Osteoblast (primary cell): Measurements from ENCODE around the gene MAGI1. TPM values are rescaled to one million over a fixed set of nuclear protein-coding genes. Genes with fewer than 3 reads are reported as not detected.

ENCODE experiments used
- DNase-seq: peaks from one replicate; pipeline ENCODE4 v3.0.0; 2011; ENCODE audit warnings: low spot score, mixed read lengths; ENCODE audit not compliant: insufficient read length; ENCODE audit errors: missing footprints
- H2AFZ ChIP-seq: 2 replicates; pipeline ENCODE4 v1.6.0; 2011; ENCODE audit warnings: mild to moderate bottlenecking, low read length
- H3K27ac ChIP-seq: 2 replicates; pipeline ENCODE4 v1.5.1; 2011; ENCODE audit warnings: mild to moderate bottlenecking, low read depth, low read length, moderate library complexity
- H3K27me3 ChIP-seq: 2 replicates; pipeline ENCODE4 v1.6.0; 2012; ENCODE audit warnings: mild to moderate bottlenecking, control low read depth, inconsistent platforms, low read length, moderate library complexity; ENCODE audit not compliant: insufficient read depth
- H3K36me3 ChIP-seq: 2 replicates; pipeline ENCODE4 v1.5.1; 2011; ENCODE audit warnings: mild to moderate bottlenecking, low read length, control low read depth, moderate library complexity; ENCODE audit not compliant: insufficient read depth
- H3K4me1 ChIP-seq: 2 replicates; pipeline ENCODE4 v1.5.1; 2011; ENCODE audit warnings: mild to moderate bottlenecking, low read length, control low read depth, moderate library complexity; ENCODE audit not compliant: insufficient read depth
- H3K4me2 ChIP-seq: 2 replicates; pipeline ENCODE4 v1.6.0; 2011; ENCODE audit warnings: mild to moderate bottlenecking, low read length; ENCODE audit not compliant: insufficient read depth
- H3K4me3 ChIP-seq: fragments of 200-600 bp; sonication (generic); 3 replicates; pipeline ENCODE4 v1.5.1; 2012; ENCODE audit warnings: mild to moderate bottlenecking, low read length, inconsistent platforms; ENCODE audit not compliant: insufficient read depth
- H3K79me2 ChIP-seq: 2 replicates; pipeline ENCODE4 v1.6.0; 2012; ENCODE audit warnings: mild to moderate bottlenecking, low read length, control low read depth, inconsistent platforms; ENCODE audit not compliant: insufficient read depth
- H3K9me3 ChIP-seq: 2 replicates; pipeline ENCODE4 v1.5.1; 2011; ENCODE audit warnings: low read depth, low read length, control low read depth
- H4K20me1 ChIP-seq: 2 replicates; pipeline ENCODE4 v1.6.0; 2012; ENCODE audit warnings: mild to moderate bottlenecking, low read length, control low read depth; ENCODE audit not compliant: insufficient read depth
- total RNA-seq: library from RNA; depleted of rRNA; stranded (reverse); fragments of >200 nt; gene quantifications from 2 replicates; pipeline ENCODE4 v1.2.3, GENCODE V29; 2012
- TF ChIP-seq, protein P1 (sequence below): IDR thresholded peaks from 2 replicates; pipeline ENCODE4 v1.5.1; 2011; ENCODE audit warnings: mild to moderate bottlenecking, low read depth, low read length, moderate library complexity; ENCODE audit errors: extremely low read depth

MAGI1 gene
- total RNA-seq, 1 donor, result 66.6 TPM

DNA sequence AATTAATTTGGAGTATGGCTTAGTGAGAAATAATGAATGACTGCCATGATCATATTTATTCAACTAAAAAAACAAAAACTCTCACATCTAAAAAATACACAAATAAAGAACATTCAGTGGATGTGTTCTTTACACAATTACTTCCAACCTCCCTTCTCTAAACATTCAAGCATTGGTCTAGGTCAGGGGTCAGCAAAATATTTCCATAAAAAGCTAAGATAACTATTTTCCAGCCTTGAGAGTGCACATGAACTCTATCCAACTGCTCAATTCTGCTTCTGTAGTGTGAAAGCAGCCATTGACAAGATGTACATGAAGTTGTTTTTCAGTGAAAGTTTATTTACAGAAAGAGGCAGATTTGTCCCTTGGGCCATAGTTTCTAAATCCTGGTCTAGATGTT is 406.3 kb downstream of the MAGI1 start:
- H3K4me2 ChIP-seq, result no peak overlapping the region
- no peaks in the 10 kb centered on the region for H3K36me3 ChIP-seq
- H3K4me1 ChIP-seq, result no peaks in the 10 kb centered on the region
- no peak overlapping the region for H3K4me3 ChIP-seq
- H3K27ac ChIP-seq, result no peak overlapping the region
- TF ChIP-seq, protein P1, sequence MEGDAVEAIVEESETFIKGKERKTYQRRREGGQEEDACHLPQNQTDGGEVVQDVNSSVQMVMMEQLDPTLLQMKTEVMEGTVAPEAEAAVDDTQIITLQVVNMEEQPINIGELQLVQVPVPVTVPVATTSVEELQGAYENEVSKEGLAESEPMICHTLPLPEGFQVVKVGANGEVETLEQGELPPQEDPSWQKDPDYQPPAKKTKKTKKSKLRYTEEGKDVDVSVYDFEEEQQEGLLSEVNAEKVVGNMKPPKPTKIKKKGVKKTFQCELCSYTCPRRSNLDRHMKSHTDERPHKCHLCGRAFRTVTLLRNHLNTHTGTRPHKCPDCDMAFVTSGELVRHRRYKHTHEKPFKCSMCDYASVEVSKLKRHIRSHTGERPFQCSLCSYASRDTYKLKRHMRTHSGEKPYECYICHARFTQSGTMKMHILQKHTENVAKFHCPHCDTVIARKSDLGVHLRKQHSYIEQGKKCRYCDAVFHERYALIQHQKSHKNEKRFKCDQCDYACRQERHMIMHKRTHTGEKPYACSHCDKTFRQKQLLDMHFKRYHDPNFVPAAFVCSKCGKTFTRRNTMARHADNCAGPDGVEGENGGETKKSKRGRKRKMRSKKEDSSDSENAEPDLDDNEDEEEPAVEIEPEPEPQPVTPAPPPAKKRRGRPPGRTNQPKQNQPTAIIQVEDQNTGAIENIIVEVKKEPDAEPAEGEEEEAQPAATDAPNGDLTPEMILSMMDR, result no peak
- H3K9me3 ChIP-seq, result no peaks in the 10 kb centered on the region
- no peak for DNase-seq
- H4K20me1 ChIP-seq, result peaks cover 41% of the 10 kb centered on the region
- no peak overlapping the region for H2AFZ ChIP-seq
- H3K27me3 ChIP-seq, result no peaks in the 10 kb centered on the region
- peaks cover 27% of the 10 kb centered on the region for H3K79me2 ChIP-seq

- DNase-seq, result no peak
- Histone ChIP-seq H3K4me2 (no peak overlapping the region), H3K4me3 (no peak overlapping the region), H3K9me3 (no peaks in the 10 kb centered on the region), H3K4me1 (no peaks in the 10 kb centered on the region), H3K36me3 (no peaks in the 10 kb centered on the region), H2AFZ (no peak overlapping the region), H3K79me2 (peaks cover 13% of the 10 kb centered on the region), H3K27me3 (no peaks in the 10 kb centered on the region), H4K20me1 (peaks cover 23% of the 10 kb centered on the region), H3K27ac (no peak overlapping the region)
- TF ChIP-seq, protein P1, result no peak
Observed at GRCh38 chr3:65628978-65629377, 409.7 kb downstream of the MAGI1 start.

DNA sequence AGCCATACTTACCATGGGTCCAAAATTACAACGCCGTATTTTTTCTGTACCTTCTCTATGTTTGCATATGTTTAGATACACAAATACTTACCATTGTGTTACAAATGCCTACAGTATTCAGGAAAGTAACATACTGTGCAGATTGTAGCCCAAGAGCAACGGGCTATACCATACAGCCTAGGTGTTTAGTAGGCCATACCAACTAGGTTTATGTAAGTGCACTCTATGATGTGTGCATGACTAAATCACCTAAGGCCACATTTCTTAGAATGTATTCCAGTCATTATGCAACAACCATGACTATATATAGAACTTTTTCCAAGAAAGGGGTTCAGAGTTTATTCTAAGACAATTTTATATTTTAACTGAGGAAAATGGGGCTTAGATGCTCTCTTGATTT is 411.7 kb downstream of the MAGI1 start:
- no peaks in the 10 kb centered on the region for H3K9me3 ChIP-seq
- no peaks in the 10 kb centered on the region for H3K4me1 ChIP-seq
- no peak overlapping the region for H3K4me3 ChIP-seq
- no peak overlapping the region for H3K4me2 ChIP-seq
- no peaks in the 10 kb centered on the region for H3K27me3 ChIP-seq
- DNase-seq, result no peak
- H3K27ac ChIP-seq, result no peak overlapping the region
- no peaks in the 10 kb centered on the region for H3K36me3 ChIP-seq
- peaks cover 8% of the 10 kb centered on the region for H3K79me2 ChIP-seq
- peaks cover 15% of the 10 kb centered on the region for H4K20me1 ChIP-seq
- TF ChIP-seq, protein P1, result no peak
- no peak overlapping the region for H2AFZ ChIP-seq

DNA sequence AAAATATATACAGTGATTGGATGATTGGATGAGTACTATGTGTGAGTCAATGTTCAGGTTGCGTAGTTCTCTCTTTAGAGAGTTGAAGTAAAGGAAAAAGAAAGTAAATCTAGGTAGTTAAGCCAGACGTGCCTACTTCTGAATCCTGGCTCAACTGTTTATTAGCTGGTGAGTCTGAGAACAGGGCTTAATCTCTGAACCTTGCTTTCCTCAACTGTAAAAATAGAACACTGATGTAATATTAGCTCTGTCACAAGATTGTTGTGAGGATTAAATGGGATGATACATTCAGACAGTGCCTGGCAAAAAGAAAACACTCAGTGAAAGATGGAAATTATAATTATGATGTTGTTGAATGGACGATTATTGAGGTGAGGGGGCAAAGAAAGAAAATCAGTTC is 413.4 kb downstream of the MAGI1 start:
- TF ChIP-seq, protein P1, result no peak
- peaks cover 5% of the 10 kb centered on the region for H3K79me2 ChIP-seq
- H3K4me2 ChIP-seq, result no peak overlapping the region
- no peak for DNase-seq
- no peaks in the 10 kb centered on the region for H3K4me1 ChIP-seq
- H3K36me3 ChIP-seq, result no peaks in the 10 kb centered on the region
- no peak overlapping the region for H3K27ac ChIP-seq
- no peaks in the 10 kb centered on the region for H3K27me3 ChIP-seq
- no peaks in the 10 kb centered on the region for H3K9me3 ChIP-seq
- H2AFZ ChIP-seq, result no peak overlapping the region
- H4K20me1 ChIP-seq, result peaks cover 17% of the 10 kb centered on the region
- H3K4me3 ChIP-seq, result no peak overlapping the region
